Measurements from ENCODE around the gene GORAB.

DNA sequence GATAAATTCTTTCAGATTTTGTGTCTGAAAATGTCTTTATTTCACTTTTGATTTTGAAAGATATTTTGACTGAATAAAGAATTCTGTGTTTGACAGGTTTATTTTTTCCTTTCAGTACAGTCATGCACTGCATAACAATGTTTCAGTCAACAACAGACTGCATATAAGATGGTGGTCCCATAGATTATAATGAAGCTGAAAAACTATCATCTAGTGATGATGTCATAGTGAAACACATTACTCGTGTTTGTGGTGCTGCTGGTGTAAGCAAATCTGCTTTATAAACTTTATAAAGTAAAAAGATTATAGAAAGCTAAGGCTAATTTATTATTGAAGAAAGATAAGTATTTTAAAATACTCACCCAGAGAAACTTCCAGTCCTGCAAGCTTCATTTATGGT lies 66.7 kb downstream of the GORAB start:
- TF ChIP-seq EZH2 (IDR thresholded peaks at IDR 0.05; ENCODE audit: insufficient read depth, poor library complexity, severe bottlenecking) (no peak), EZH2phosphoT487 (IDR thresholded peaks at IDR 0.05; ENCODE audit: insufficient read depth, low read depth) (no peak)

All from GM23248 (cell line).